DMS53 (cell line): ENCODE data around the gene PLEKHA4.
"Not testable (repeated sequence)": the region's sequence is repeated elsewhere in the genome, so short reads cannot be mapped to it uniquely, and the experiment has no call there.

ENCODE experiments used
- DNase-seq: peaks from one replicate; lab custom pipeline; 2025; lab: John Stamatoyannopoulos, UW

PLEKHA4 gene

GRCh38 chr19:48868114-48868886, at the start of gene PLEKHA4:
Gene PLEKHA4 (minus strand): TSS chr19:48868617. CDS start chr19:48867620, 997 bp downstream.
- DNase-seq = peak; percentile 23

- DNase-seq = no peak
Observed at GRCh38 chr19:48918071-48918470, 49.7 kb upstream of the PLEKHA4 start.

- DNase-seq = peak; percentile 96
Observed at GRCh38 chr19:48915757-48916156, 47.3 kb upstream of the PLEKHA4 start.

GRCh38 chr19:48914181-48914580, 45.8 kb upstream of the PLEKHA4 start:
- peak; percentile 19 for DNase-seq

- peak; percentile 65 for DNase-seq
Observed at GRCh38 chr19:48913114-48913889, 44.9 kb upstream of the PLEKHA4 start.

- no peak for DNase-seq
Observed at GRCh38 chr19:48910803-48911202, 42.4 kb upstream of the PLEKHA4 start.

- not testable (repeated sequence) for DNase-seq
Observed at GRCh38 chr19:48909424-48910077, 41.1 kb upstream of the PLEKHA4 start.

GRCh38 chr19:48907671-48908070, 39.3 kb upstream of the PLEKHA4 start:
- DNase-seq = no peak

- no peak for DNase-seq
Observed at GRCh38 chr19:48906324-48906723, 37.9 kb upstream of the PLEKHA4 start.

- no peak for DNase-seq
Observed at GRCh38 chr19:48905664-48906063, 37.2 kb upstream of the PLEKHA4 start.

- not testable (repeated sequence) for DNase-seq
Observed at GRCh38 chr19:48903788-48904187, 35.4 kb upstream of the PLEKHA4 start.

GRCh38 chr19:48902291-48902690, 33.9 kb upstream of the PLEKHA4 start:
- DNase-seq = not testable (repeated sequence)

- peak; percentile 36 for DNase-seq
Observed at GRCh38 chr19:48900477-48901406, 32.3 kb upstream of the PLEKHA4 start.

GRCh38 chr19:48899781-48900476, 31.5 kb upstream of the PLEKHA4 start, which contains the start of gene NUCB1:
Gene NUCB1 (plus strand): TSS chr19:48900312. CDS start chr19:48900797, 485 bp downstream.
- peak; percentile 99 for DNase-seq

- DNase-seq = not testable (repeated sequence)
Observed at GRCh38 chr19:48899386-48899749, 31.0 kb upstream of the PLEKHA4 start.

GRCh38 chr19:48897181-48897580, 28.8 kb upstream of the PLEKHA4 start:
- DNase-seq = peak; percentile 29

GRCh38 chr19:48896191-48896720, 27.8 kb upstream of the PLEKHA4 start:
- DNase-seq = peak; percentile 42

- DNase-seq = no peak
Observed at GRCh38 chr19:48895226-48895625, 26.8 kb upstream of the PLEKHA4 start.

- peak; percentile 30 for DNase-seq
Observed at GRCh38 chr19:48890551-48890950, 22.1 kb upstream of the PLEKHA4 start.

GRCh38 chr19:48889496-48889895, 21.1 kb upstream of the PLEKHA4 start:
- DNase-seq = not testable (repeated sequence)
